ENCODE results near the gene ZNF583.

Gene ZNF583

DNA sequence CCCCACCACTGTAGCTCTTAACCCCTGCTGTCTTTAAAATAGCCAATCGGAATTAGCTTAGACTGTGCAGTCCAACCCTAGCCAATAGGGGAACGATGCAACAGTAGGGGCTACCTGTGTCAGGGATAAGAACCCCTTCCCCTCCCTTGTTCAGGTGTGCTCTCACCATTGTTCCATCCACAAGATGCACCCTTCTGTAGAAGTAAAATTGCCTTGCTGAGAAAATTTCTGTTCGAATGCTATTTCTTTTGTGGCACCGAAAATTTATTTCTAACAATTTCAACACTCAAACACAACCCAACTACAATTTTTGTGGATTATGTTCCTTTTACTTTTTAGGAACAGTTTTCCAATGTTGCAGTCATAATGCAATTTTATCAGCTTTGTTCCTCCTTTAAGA, 3.6 kb upstream of the ZNF583 start:
- no peak overlapping the region for H3K4me3 ChIP-seq (ENCODE audit: low read length)
- no peak for TF ChIP-seq ZNF274 (IDR thresholded peaks at IDR 0.05; ENCODE audit: low read depth, low read length)

DNA sequence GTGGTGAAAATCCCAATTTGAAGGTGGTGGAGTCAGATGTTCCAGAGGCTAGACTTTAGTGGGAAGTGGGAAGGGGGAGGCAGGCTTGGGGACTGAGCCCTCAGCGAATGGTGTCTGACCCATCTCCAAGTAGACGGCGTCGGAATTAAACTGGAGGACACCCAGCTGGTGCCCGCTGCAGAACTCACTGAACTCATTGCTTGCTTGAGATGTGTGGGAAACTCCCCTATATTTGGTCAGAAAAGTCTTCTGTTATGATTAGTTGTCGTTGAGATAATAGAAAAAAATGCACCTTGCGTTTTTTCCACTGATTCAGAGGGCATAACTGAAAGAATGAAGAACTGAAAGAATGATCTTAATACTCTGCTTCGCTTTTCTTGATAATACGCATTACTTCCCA, 871 bp upstream of the ZNF583 start:
- TF ChIP-seq ZNF274 (IDR thresholded peaks at IDR 0.05; ENCODE audit: low read depth, low read length): no peak
- peak overlapping the region; percentile 91 for H3K4me3 ChIP-seq (ENCODE audit: low read length)

DNA sequence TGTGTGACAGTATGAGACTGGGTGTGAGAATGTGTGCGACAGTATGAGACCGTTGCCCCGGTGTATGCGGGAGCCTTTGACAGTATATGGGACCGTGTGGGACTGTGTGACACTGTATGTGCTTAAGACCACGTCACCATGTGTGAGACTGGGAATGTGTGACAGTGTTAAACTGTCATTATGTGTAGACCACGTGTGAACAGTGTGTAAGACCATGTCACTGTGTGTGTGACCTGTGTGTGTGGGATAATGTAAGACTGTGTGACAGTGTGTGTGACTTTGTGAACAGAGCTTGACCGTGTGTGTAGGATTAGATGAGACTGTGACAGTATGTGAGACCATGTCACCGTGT, 549 bp downstream of the ZNF583 start:
- no peak for TF ChIP-seq ZNF274 (IDR thresholded peaks at IDR 0.05; ENCODE audit: low read depth, low read length)
- H3K4me3 ChIP-seq (ENCODE audit: low read length): peak overlapping the region; percentile 91

DNA sequence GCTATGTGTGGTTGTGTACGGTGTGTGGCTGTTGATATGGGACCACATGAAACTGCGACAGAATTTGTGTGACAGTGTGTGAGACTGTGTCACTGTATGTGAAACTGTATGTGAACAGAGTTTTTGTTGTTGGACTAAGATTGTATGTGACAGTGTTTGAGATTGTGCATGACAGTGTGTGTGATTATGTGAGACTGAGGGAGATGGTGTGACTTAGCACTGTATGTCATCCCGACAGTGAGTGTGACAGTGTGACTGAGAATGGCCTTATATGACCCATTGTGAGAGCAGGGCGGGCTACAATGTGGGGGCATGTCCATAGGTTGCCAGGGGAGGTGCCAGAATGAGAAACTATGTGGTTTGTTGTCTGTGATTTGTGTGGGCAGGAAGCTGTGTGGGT, 930 bp downstream of the ZNF583 start:
- peak overlapping the region; percentile 91; the same call in 1 of the 2 replicates for H3K4me3 ChIP-seq (ENCODE audit: low read length)
- TF ChIP-seq ZNF274 (IDR thresholded peaks at IDR 0.05; ENCODE audit: low read depth, low read length): no peak

DNA sequence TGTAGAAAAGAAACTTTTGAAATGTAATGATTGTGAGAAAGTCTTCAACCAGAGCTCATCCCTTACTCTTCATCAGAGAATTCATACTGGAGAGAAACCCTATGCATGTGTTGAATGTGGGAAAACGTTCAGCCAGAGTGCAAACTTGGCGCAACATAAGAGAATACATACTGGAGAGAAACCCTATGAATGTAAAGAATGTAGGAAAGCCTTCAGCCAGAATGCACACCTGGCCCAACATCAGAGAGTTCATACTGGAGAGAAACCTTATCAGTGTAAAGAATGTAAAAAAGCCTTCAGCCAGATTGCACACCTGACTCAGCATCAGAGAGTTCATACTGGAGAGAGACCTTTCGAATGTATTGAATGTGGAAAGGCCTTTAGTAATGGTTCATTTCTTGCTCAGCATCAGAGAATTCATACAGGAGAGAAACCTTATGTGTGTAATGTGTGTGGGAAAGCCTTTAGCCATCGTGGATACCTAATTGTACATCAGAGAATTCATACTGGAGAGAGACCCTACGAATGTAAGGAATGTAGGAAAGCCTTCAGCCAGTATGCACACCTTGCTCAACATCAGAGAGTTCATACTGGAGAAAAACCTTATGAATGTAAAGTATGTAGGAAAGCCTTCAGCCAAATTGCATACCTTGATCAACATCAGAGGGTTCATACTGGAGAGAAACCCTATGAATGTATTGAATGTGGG, 19.3 kb downstream of the ZNF583 start:
- no peak overlapping the region for H3K4me3 ChIP-seq (ENCODE audit: low read length)
- TF ChIP-seq ZNF274 (IDR thresholded peaks at IDR 0.05; ENCODE audit: low read depth, low read length): peak; percentile 95

DNA sequence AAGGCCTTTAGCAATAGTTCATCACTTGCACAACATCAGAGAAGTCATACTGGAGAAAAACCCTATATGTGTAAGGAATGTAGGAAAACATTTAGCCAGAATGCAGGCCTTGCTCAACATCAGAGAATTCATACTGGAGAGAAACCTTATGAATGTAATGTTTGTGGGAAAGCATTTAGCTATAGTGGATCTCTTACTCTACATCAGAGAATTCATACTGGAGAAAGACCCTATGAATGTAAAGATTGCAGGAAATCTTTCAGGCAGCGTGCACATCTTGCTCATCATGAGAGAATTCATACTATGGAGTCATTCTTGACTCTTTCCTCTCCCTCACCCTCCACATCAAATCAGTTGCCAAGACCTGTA, 19.8 kb downstream of the ZNF583 start:
- peak; percentile 94 for TF ChIP-seq ZNF274 (IDR thresholded peaks at IDR 0.05; ENCODE audit: low read depth, low read length)

DNA sequence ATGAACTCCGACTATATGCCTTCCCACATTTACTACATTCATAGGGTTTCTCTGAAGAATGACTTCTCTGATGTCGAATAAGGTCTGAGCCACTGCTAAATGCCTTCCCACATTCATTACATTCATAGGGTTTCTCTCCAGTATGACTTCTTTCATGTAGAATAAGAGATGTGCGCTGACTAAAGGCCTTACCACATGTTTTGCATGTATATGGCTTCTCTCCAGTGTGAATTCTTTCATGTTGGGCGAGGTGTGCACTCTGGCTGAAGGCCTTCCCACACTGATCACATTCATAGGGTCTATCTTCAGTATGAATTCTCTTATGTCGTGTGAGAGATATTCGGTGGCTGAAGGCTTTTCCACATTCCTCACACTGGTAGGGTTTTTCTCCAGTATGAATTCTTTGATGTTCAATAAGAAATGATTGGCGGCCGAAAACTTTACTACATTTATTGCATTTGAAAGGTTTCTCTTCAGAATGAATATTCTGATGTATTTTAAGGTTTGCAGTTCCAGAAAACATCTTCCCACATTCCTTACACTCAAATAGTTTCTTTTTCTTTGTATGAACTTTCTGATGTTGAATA, 37.2 kb downstream of the ZNF583 start:
- peak; percentile 91 for TF ChIP-seq ZNF274 (IDR thresholded peaks at IDR 0.05; ENCODE audit: low read depth, low read length)
- H3K4me3 ChIP-seq (ENCODE audit: low read length): no peak overlapping the region

More for the DNA sequence above, 19.8 kb downstream of the ZNF583 start:
- no peak overlapping the region for H3K4me3 ChIP-seq (ENCODE audit: low read length)

DNA sequence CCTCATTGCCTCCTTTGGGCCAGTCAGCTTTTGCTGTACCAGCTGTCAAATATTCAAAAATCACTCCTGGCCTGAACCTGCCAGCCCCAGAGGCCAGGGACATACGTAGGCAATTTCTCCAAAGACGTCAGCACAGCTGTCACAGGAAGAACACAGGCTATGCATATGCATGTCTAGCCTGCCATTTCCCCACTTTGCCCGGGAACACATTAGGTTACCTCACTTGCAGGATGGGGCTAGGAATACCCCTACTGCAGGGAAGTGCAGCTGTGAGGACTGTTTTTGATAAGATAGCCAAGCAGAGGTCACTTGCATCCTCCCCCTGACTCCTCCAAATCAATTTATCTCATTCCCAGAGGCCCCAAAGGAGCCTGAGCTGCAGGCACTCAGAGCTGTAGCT, 70.2 kb downstream of the ZNF583 start:
- no peak overlapping the region for H3K4me3 ChIP-seq (ENCODE audit: low read length)
- no peak for TF ChIP-seq ZNF274 (IDR thresholded peaks at IDR 0.05; ENCODE audit: low read depth, low read length)

DNA sequence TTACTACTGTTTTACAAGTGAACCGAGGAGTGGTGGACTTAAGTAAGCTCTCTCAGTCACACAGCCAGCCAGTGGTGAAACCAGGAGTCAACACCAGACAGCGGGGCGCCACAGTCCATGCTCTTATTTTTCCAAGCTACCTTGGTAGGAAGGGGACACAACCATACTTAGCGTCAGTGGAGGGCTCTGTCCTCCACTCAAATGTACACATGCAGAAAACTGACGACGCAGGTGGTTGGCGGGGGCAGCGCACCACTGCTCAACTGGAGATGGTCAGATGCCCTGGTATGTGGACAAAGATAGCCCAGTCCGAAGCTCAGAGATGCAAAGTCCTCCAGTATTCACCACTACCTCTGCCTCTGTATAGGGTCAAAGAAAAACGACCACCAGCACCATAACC, 72.0 kb downstream of the ZNF583 start:
- H3K4me3 ChIP-seq (ENCODE audit: low read length): no peak overlapping the region

More for the DNA sequence above, 72.0 kb downstream of the ZNF583 start:
- TF ChIP-seq ZNF274 (IDR thresholded peaks at IDR 0.05; ENCODE audit: low read depth, low read length): no peak
